CD4-positive, CD25-positive, alpha-beta regulatory T cell (primary cell): Measurements from ENCODE around the gene ELMO1. TPM values are rescaled to one million over a fixed set of nuclear protein-coding genes. Genes with fewer than 3 reads are reported as not detected.
A peak's percentile ranks its signal among the peaks of the same experiment; 100 is the strongest.

Source experiments
- ATAC-seq, 2 donors: fragments of 150-1000 bp; cut with Tn5 transposase; one replicate each; pipeline ENCODE4 v1.10.0; 2021; ENCODE audit warnings: low read depth in 2 of 2, moderate number of reproducible peaks in 2 of 2, moderate library complexity in 1 of 2
- DNase-seq, 3 donors: peaks; one replicate each; pipeline versions ENCODE4 v3.0.0 to v3.0.0-alpha.2; 2012 to 2022; ENCODE audit warnings: mixed read lengths in 1 of 3
- H3K27ac ChIP-seq: one replicate; pipeline ENCODE4 v1.7.0; 2013; ENCODE audit warnings: mild to moderate bottlenecking, low read length; ENCODE audit not compliant: insufficient read depth, poor library complexity, severe bottlenecking
- H3K27me3 ChIP-seq: one replicate; pipeline ENCODE4 v1.7.0; 2013; ENCODE audit warnings: low read length; ENCODE audit not compliant: control insufficient read depth, insufficient read depth
- H3K36me3 ChIP-seq: one replicate; pipeline ENCODE4 v1.7.0; 2013; ENCODE audit warnings: mild to moderate bottlenecking, low read length, moderate library complexity; ENCODE audit not compliant: control insufficient read depth, insufficient read depth
- H3K4me1 ChIP-seq: 2 replicates; pipeline ENCODE4 v1.7.0; 2013; ENCODE audit warnings: mild to moderate bottlenecking, low read length; ENCODE audit not compliant: insufficient read depth, control insufficient read depth, poor library complexity, severe bottlenecking
- H3K4me3 ChIP-seq: one replicate; pipeline ENCODE4 v1.7.0; 2013; ENCODE audit warnings: low read depth, mild to moderate bottlenecking, low read length, moderate library complexity
- H3K9me3 ChIP-seq, 2 experiments: 1 replicate in 1 of 2; 2 replicates in 1 of 2; pipeline ENCODE4 v1.7.0; 2013; ENCODE audit warnings: low read length in 2 of 2, mild to moderate bottlenecking in 1 of 2, moderate library complexity in 1 of 2; ENCODE audit not compliant: control insufficient read depth in 2 of 2
- H3K27ac Mint-ChIP-seq, 3 donors: one replicate each; pipeline ENCODE4 v1.8.0; 2020 to 2022; ENCODE audit warnings: mild to moderate bottlenecking in 3 of 3, mixed read lengths in 3 of 3, moderate library complexity in 2 of 3
- H3K27me3 Mint-ChIP-seq: one replicate; pipeline ENCODE4 v1.8.0; 2022; ENCODE audit warnings: mild to moderate bottlenecking, mixed read lengths
- H3K36me3 Mint-ChIP-seq: one replicate; pipeline ENCODE4 v1.8.0; 2020; ENCODE audit warnings: mixed read lengths
- H3K4me1 Mint-ChIP-seq, 4 donors: one replicate each; pipeline ENCODE4 v1.8.0; 2020 to 2022; ENCODE audit warnings: mixed read lengths in 4 of 4, mild to moderate bottlenecking in 1 of 4
- H3K4me3 Mint-ChIP-seq, 4 donors: one replicate each; pipeline ENCODE4 v1.8.0; 2020 to 2022; ENCODE audit warnings: mild to moderate bottlenecking in 4 of 4, mixed read lengths in 4 of 4, moderate library complexity in 3 of 4
- H3K9me3 Mint-ChIP-seq, 7 donors: one replicate each; pipeline ENCODE4 v1.8.0; 2020 to 2022; ENCODE audit warnings: mixed read lengths in 7 of 7, mild to moderate bottlenecking in 3 of 7, moderate library complexity in 2 of 7
- polyA plus RNA-seq, 4 donors: library from polyadenylated mRNA; unstranded; fragments of 300-500 nt; fragmentation: Illumina TruSeq; gene quantifications; one replicate each; pipeline ENCODE4 v1.2.3, GENCODE V29; 2021
- total RNA-seq: library from RNA; stranded (reverse); gene quantifications from one replicate; pipeline ENCODE4 v1.2.3, GENCODE V29; 2022

ELMO1 gene
- total and polyA plus RNA-seq, 5 donors from 2014 or later = 39.5 to 162 (median 53.5) TPM

GRCh38 chr7:37215290-37215923 is 233.3 kb downstream of the ELMO1 start:
- peaks cover 46% of the 10 kb centered on the region for H3K36me3 Mint-ChIP-seq
- no peak overlapping the region for H3K4me3 Mint-ChIP-seq
- no peaks in the 10 kb centered on the region for H3K27me3 Mint-ChIP-seq
- Histone ChIP-seq H3K4me3 (no peak overlapping the region), H3K9me3 (no peaks in the 10 kb centered on the region), H3K36me3 (peaks cover 64% of the 10 kb centered on the region), H3K4me1 (no peaks in the 10 kb centered on the region), H3K27ac (no peak overlapping the region), H3K27me3 (no peaks in the 10 kb centered on the region)
- DNase-seq (no peak), ATAC-seq (no peak)
- peaks cover 2 to 14% (median 8%) of the 10 kb centered on the region in 4 donors for H3K4me1 Mint-ChIP-seq
- H3K27ac Mint-ChIP-seq = peak overlapping the region; percentile 57 to 90 (median 78)
- H3K9me3 Mint-ChIP-seq = no peaks in the 10 kb centered on the region

- Histone ChIP-seq H3K27ac (no peak overlapping the region), H3K27me3 (no peaks in the 10 kb centered on the region), H3K4me1 (no peaks in the 10 kb centered on the region), H3K4me3 (no peak overlapping the region), H3K36me3 (peaks cover 62% of the 10 kb centered on the region), H3K9me3 (no peaks in the 10 kb centered on the region)
- ATAC-seq (no peak), DNase-seq (no peak)
- Mint-ChIP-seq H3K4me3 (no peak overlapping the region), H3K36me3 (peaks cover 47% of the 10 kb centered on the region), H3K27me3 (no peaks in the 10 kb centered on the region), H3K9me3 (no peaks in the 10 kb centered on the region), H3K4me1 (peaks cover 4 to 14% (median 5%) of the 10 kb centered on the region in 4 donors), H3K27ac (peak overlapping the region in 2 of 3 donors; percentile 23 to 59)
Measured at GRCh38 chr7:37212556-37212955, 236.1 kb downstream of the ELMO1 start.

GRCh38 chr7:37212051-37212450 is 236.6 kb downstream of the ELMO1 start:
- Mint-ChIP-seq H3K36me3 (peaks cover 42% of the 10 kb centered on the region), H3K27ac (peak overlapping the region in 2 of 3 donors; percentile 46 to 59), H3K4me1 (peaks cover 1 to 14% (median 4%) of the 10 kb centered on the region in 4 donors), H3K27me3 (no peaks in the 10 kb centered on the region), H3K4me3 (no peak overlapping the region), H3K9me3 (no peaks in the 10 kb centered on the region)
- Histone ChIP-seq H3K36me3 (peaks cover 57% of the 10 kb centered on the region), H3K27ac (no peak overlapping the region), H3K27me3 (no peaks in the 10 kb centered on the region), H3K9me3 (no peaks in the 10 kb centered on the region), H3K4me3 (no peak overlapping the region), H3K4me1 (no peaks in the 10 kb centered on the region)
- no peak for ATAC-seq
- DNase-seq = no peak

- peaks cover 41% of the 10 kb centered on the region for H3K36me3 Mint-ChIP-seq
- H3K27ac ChIP-seq = no peak overlapping the region
- H3K27ac Mint-ChIP-seq = peak overlapping the region; percentile 10 to 59 (median 47)
- ATAC-seq (no peak), DNase-seq (no peak)
- no peaks in the 10 kb centered on the region for H3K4me1 ChIP-seq
- no peaks in the 10 kb centered on the region for H3K27me3 ChIP-seq
- H3K36me3 ChIP-seq = peaks cover 55% of the 10 kb centered on the region
- H3K9me3 Mint-ChIP-seq = no peaks in the 10 kb centered on the region
- H3K9me3 ChIP-seq = no peaks in the 10 kb centered on the region
- no peak overlapping the region for H3K4me3 ChIP-seq
- H3K4me1 Mint-ChIP-seq = peaks cover 0 to 13% (median 2%) of the 10 kb centered on the region in 4 donors
- H3K27me3 Mint-ChIP-seq = no peaks in the 10 kb centered on the region
- no peak overlapping the region for H3K4me3 Mint-ChIP-seq
Measured at GRCh38 chr7:37211097-37211880, 237.4 kb downstream of the ELMO1 start.

- Mint-ChIP-seq H3K36me3 (peaks cover 52% of the 10 kb centered on the region), H3K4me3 (no peak overlapping the region), H3K27me3 (no peaks in the 10 kb centered on the region), H3K4me1 (peaks cover 0 to 4% (median 3%) of the 10 kb centered on the region in 4 donors), H3K9me3 (no peaks in the 10 kb centered on the region), H3K27ac (peak overlapping the region in 2 of 3 donors; percentile 23 to 52)
- no peak for DNase-seq
- Histone ChIP-seq H3K36me3 (peaks cover 66% of the 10 kb centered on the region), H3K4me3 (no peak overlapping the region), H3K9me3 (no peaks in the 10 kb centered on the region), H3K4me1 (no peaks in the 10 kb centered on the region), H3K27me3 (no peaks in the 10 kb centered on the region), H3K27ac (no peak overlapping the region)
- no peak for ATAC-seq
Measured at GRCh38 chr7:37209195-37209594, 239.5 kb downstream of the ELMO1 start.

GRCh38 chr7:37208528-37208927 is 240.1 kb downstream of the ELMO1 start:
- Histone ChIP-seq H3K4me3 (no peak overlapping the region), H3K36me3 (peaks cover 69% of the 10 kb centered on the region), H3K4me1 (no peaks in the 10 kb centered on the region), H3K27ac (no peak overlapping the region), H3K27me3 (no peaks in the 10 kb centered on the region), H3K9me3 (no peaks in the 10 kb centered on the region)
- H3K27ac Mint-ChIP-seq = peak overlapping the region in 2 of 3 donors; percentile 23 to 65
- H3K4me3 Mint-ChIP-seq = no peak overlapping the region
- no peaks in the 10 kb centered on the region for H3K27me3 Mint-ChIP-seq
- H3K9me3 Mint-ChIP-seq = no peaks in the 10 kb centered on the region
- DNase-seq = peak in 2 of 3 donors; percentile 44 to 53
- ATAC-seq = peak in 1 of 2 donors; percentile 73
- peaks cover 0 to 4% (median 3%) of the 10 kb centered on the region in 4 donors for H3K4me1 Mint-ChIP-seq
- H3K36me3 Mint-ChIP-seq = peaks cover 53% of the 10 kb centered on the region

- no peaks in the 10 kb centered on the region for H3K9me3 Mint-ChIP-seq
- peaks cover 0 to 4% (median 3%) of the 10 kb centered on the region in 4 donors for H3K4me1 Mint-ChIP-seq
- Histone ChIP-seq H3K4me1 (no peaks in the 10 kb centered on the region), H3K9me3 (no peaks in the 10 kb centered on the region), H3K27ac (no peak overlapping the region), H3K4me3 (no peak overlapping the region), H3K27me3 (no peaks in the 10 kb centered on the region), H3K36me3 (peaks cover 55% of the 10 kb centered on the region)
- no peaks in the 10 kb centered on the region for H3K27me3 Mint-ChIP-seq
- peak overlapping the region in 1 of 3 donors; percentile 49 for H3K27ac Mint-ChIP-seq
- ATAC-seq (no peak), DNase-seq (no peak)
- H3K4me3 Mint-ChIP-seq = no peak overlapping the region
- peaks cover 45% of the 10 kb centered on the region for H3K36me3 Mint-ChIP-seq
Measured at GRCh38 chr7:37206192-37206591, 242.5 kb downstream of the ELMO1 start.
